DMS53 treated with DMSO at 0.1 percent for 48 hours (cell line): ENCODE data around the gene BIN1.
"Not testable (repeated sequence)": the region's sequence is repeated elsewhere in the genome, so short reads cannot be mapped to it uniquely, and the experiment has no call there.

Experiments used
- DNase-seq: peaks from one replicate; lab custom pipeline; 2025; ENCODE audit not compliant: unreplicated experiment; lab: John Stamatoyannopoulos, UW

BIN1 gene

GRCh38 chr2:127047716-127048617 is 59.0 kb downstream of the BIN1 start:
- DNase-seq: no peak

- DNase-seq: no peak
These were observed 59.9 kb downstream of the BIN1 start for GRCh38 chr2:127047054-127047453.

DNA sequence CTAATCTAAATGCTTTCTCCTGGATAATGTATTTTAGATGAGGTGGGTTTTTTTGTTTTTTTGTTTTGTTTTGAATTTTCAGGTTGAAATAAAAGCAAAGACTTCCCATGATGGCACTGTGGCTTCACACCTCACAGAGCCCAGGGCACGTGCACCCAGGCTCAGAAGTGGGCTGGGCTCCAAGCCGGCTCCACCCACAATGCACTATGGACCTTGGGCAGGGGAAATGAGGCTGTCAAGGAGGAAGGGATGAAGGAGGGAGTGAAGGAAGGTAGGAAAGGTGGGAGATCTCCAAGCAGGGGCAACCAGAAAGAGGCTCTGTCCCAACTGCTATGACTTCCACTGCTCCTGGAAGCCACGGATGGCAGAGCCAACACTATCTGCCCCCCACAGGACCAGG is 60.4 kb downstream of the BIN1 start:
- no peak for DNase-seq

- no peak for DNase-seq
These were observed 61.0 kb downstream of the BIN1 start for GRCh38 chr2:127045792-127046501.

GRCh38 chr2:127044977-127045661 is 61.8 kb downstream of the BIN1 start:
- no peak for DNase-seq

DNA sequence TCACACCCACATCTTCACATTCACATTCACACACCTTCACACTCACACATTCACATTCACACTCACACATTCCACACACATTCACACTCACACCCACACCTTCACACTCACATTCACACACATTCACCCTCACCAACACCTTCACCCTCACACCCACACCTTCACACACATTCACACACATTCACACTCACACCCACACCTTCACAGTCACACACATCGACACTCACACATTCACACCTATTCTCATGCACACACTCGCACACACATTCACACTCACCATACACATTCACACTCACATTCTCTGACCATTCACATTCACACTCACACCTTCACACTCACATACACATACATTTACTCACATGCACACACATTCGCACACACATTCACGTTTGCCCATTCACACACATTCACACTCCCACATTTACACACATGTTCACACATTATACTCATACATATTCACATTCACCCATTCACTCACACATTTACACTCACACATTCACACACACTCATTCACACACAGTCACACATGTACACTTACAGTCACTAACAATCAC is 62.7 kb downstream of the BIN1 start:
- DNase-seq: no peak

GRCh38 chr2:127043367-127044164 is 63.4 kb downstream of the BIN1 start:
- DNase-seq: no peak

DNA sequence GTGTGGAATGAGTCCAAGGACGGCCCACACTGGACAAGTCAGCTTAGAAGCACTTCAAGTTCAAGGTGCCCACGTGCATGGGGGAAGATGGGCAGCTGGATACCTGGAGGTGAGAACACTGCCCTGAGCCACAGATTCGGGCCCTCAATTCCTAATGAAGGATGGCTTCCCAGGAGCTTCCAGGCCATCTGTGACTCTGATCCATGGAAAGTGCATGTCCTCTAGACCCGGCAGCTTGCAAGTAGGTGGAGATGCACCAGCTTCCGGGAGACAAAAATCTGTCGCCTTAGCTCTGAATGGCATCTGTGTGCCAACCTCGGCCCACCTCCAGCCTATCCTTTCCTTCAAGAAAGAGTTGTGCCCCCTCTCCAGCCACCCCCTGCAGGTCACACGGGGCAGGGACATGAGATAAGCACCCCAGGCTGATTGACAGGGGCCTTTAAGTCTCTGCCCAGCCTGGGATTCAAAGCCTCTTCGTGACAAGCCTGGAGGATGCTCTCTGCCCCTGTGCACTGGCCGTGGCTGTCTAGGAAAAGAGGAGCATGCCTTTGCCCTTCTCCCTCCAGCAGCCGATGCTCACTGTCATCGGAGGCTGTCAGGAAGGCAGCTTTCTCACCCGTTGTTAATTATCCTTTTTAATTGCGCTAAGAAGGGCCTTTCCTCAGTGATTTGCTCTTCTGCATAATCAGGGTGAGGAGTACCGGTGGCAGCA is 65.5 kb downstream of the BIN1 start:
- DNase-seq: no peak

- DNase-seq: no peak
These were observed 66.8 kb downstream of the BIN1 start for GRCh38 chr2:127040169-127040568.

DNA sequence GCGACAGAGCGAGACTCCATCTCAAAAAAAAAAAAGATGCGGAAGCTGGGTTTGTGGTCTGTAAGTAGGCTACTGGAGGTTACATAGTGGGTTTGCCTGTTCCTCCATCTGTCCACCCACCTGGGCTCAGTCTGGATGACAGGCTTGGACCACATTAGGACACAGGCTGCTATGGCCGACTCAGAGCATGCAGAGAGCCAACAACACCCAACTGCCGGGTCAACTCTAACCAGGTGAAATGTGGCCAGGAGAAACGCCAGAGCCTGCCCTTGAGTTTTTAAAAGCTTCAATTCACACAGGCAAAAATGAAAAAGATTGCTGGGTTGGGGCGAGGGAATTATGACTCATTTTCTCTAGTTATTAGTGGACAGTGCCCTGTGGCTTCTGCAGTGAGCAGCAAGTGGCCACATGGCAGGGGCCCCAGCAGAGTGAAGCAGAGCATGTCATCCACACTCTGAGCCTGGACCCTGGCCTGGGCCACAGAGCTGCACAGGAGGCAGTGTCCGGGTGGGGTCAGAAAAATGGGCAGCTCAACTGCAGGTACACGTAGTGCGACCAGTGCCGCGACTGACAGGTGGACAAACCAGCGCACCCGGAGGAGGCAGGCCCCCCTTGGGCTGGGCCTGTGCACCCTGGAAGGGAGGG is 67.4 kb downstream of the BIN1 start:
- no peak for DNase-seq

DNA sequence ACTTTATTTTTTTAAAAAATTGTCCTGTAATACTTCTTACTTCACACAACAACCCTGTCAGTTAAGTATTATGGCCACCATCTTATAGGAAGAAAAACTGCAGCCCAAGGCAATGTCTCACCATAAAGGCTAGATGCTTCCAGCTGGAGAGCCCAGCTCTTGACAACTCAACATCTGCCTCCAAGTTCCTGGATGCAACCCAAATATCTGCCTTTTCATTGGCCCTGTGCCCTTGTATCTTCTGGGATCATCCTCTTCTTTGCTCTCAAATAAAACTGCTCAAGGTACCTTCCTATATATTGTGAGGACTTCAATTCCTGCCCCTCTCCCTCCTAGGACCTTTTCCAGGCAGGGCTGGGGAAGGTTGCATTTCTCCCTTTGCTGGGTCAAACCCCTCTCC is 69.5 kb downstream of the BIN1 start:
- no peak for DNase-seq

- no peak for DNase-seq
These were observed 71.9 kb downstream of the BIN1 start for GRCh38 chr2:127034883-127035611.

DNA sequence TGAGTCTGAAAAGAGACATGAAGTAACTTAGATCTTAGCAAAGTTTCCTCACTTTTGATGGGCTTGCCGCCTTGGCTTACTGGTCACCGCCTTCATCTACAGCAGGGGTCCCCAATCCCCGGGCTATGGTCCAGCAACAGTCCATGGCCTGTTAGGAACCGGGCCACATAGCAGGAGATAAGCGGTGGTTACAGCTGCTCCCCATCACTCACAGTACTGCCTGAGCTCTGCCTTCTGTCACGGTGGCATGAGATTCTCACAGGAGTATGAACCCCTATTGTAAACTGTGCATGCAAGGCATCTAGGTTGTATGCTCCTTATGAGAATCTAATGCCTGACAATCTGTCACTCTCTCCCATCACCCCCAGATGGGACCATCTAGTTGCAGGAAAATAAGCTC is 72.9 kb downstream of the BIN1 start:
- no peak for DNase-seq

DNA sequence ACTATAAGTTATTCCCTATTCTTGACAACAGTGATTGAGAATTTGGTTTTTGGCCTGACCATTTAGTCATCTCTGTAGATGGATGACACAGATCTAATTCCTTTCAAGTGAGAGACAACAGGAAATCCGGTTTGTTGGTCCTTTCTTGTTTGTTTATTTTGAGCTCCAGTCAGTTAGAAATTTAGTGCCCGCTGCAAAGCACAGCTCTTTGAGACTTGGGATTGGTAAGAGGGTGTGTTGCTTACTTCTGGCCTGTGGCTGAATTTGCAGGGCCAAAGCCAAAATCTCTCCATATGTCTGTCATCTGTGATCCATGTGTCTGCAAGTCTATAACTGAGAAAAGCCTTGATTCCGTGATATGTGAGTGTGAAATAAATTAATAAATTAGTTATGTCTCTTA is 74.3 kb downstream of the BIN1 start:
- no peak for DNase-seq

- no peak for DNase-seq
These were observed 77.5 kb downstream of the BIN1 start for GRCh38 chr2:127029350-127030051.

- not testable (repeated sequence) for DNase-seq
These were observed 78.2 kb downstream of the BIN1 start for GRCh38 chr2:127028745-127029144.

DNA sequence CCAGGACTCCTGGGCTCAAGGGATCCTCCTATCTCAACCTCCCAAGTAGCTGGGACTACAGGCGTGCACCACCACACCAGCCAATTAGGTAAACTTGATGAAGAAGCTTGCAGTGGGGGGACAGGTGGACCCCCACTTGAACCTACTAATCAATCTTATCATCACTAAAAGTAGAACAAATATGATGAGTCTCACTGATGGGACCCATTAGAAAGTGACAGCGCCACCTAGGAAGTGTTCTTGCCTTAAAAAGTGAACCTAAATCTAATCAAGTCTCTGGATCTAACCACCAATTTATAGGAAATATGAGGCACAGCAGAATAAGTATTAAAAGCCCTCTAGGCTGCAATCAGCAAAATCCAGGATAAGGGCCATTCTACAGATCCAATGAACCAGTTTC is 79.2 kb downstream of the BIN1 start:
- no peak for DNase-seq
